Lower lobe of right lung (tissue), 2 donors: ENCODE results near the gene RAD51B. TPM values are rescaled to one million over a fixed set of nuclear protein-coding genes. Genes with fewer than 3 reads are reported as not detected.

Source experiments
- ATAC-seq, 2 donors: fragments of 200-7000 bp; cut with Tn5 transposase; one replicate each; pipeline ENCODE4 v1.9.1; 2020 to 2022; ENCODE audit warnings: mild to moderate bottlenecking in 2 of 2, moderate library complexity in 2 of 2
- DNase-seq: peaks from one replicate; pipeline ENCODE4 v3.0.0-alpha.2; 2020
- H3K27ac ChIP-seq: fragments of 200-600 bp; one replicate; pipeline ENCODE4 v1.8.0; 2022
- H3K27me3 ChIP-seq: fragments of 200-600 bp; one replicate; pipeline ENCODE4 v1.8.0; 2022; ENCODE audit warnings: low read depth
- H3K36me3 ChIP-seq: fragments of 200-600 bp; one replicate; pipeline ENCODE4 v1.8.0; 2022; ENCODE audit warnings: mild to moderate bottlenecking
- H3K4me1 ChIP-seq: fragments of 200-600 bp; one replicate; pipeline ENCODE4 v1.8.0; 2022
- H3K4me3 ChIP-seq: fragments of 200-600 bp; one replicate; pipeline ENCODE4 v1.8.0; 2022; ENCODE audit warnings: mild to moderate bottlenecking
- H3K9me3 ChIP-seq: fragments of 200-600 bp; one replicate; pipeline ENCODE4 v1.8.0; 2022
- CTCF ChIP-seq: fragments of 200-600 bp; IDR thresholded peaks from one replicate; pipeline ENCODE4 v1.8.0; 2022; ENCODE audit warnings: antibody characterized with exemption, mild to moderate bottlenecking
- intact Hi-C: fragments of 100-400 bp; cut with DNase I; formaldehyde crosslinking; loops from one replicate; pipeline ENCODE4 v1.11.0; 2022
- total RNA-seq: library from RNA; stranded (reverse); fragmentation: NEBNext Ultra II Directional; extraction: Animal tissue kit (Norgen Biotek cat#: 25700); gene quantifications from one replicate; pipeline ENCODE4 v1.2.1, GENCODE V29; 2021
- donor health status: DM: no; HTN: yes; CAD: no; lungs with severe emphysema.

RAD51B gene
- total RNA-seq, 1 donor from 2014 or later, result 22.2 TPM

GRCh38 chr14:68562911-68563250, 743.3 kb downstream of the RAD51B start:
- Histone ChIP-seq H3K27me3 (no peaks in the 10 kb centered on the region), H3K9me3 (no peaks in the 10 kb centered on the region), H3K4me1 (peaks cover 48% of the 10 kb centered on the region), H3K4me3 (no peak overlapping the region), H3K36me3 (no peaks in the 10 kb centered on the region), H3K27ac (peak overlapping the region; percentile 73)
- ATAC-seq, result no peak
- intact Hi-C loops, result no loop called here
- DNase-seq, result no peak
- no peak for TF ChIP-seq CTCF

- H3K4me3 ChIP-seq, result no peak overlapping the region
- ATAC-seq (peak; percentile 46 to 74), DNase-seq (no peak)
- H3K4me1 ChIP-seq, result peaks cover 54% of the 10 kb centered on the region
- H3K36me3 ChIP-seq, result no peaks in the 10 kb centered on the region
- peak overlapping the region; percentile 73 for H3K27ac ChIP-seq
- no peaks in the 10 kb centered on the region for H3K27me3 ChIP-seq
- TF ChIP-seq CTCF, result no peak
- intact Hi-C loops, result no loop called here
- no peaks in the 10 kb centered on the region for H3K9me3 ChIP-seq
Measured at GRCh38 chr14:68563251-68564131, 743.9 kb downstream of the RAD51B start.

GRCh38 chr14:68564191-68564825, 744.7 kb downstream of the RAD51B start:
- intact Hi-C loops, result no loop called here
- ATAC-seq, result no peak
- Histone ChIP-seq H3K4me3 (no peak overlapping the region), H3K36me3 (no peaks in the 10 kb centered on the region), H3K9me3 (no peaks in the 10 kb centered on the region), H3K27me3 (no peaks in the 10 kb centered on the region), H3K4me1 (peaks cover 62% of the 10 kb centered on the region), H3K27ac (peak overlapping the region; percentile 73)
- DNase-seq, result no peak
- no peak for TF ChIP-seq CTCF

GRCh38 chr14:68564826-68565759, 745.5 kb downstream of the RAD51B start:
- intact Hi-C loops, result no loop called here
- H3K4me1 ChIP-seq, result peaks cover 70% of the 10 kb centered on the region
- H3K4me3 ChIP-seq, result no peak overlapping the region
- no peak for DNase-seq
- no peaks in the 10 kb centered on the region for H3K36me3 ChIP-seq
- peak; percentile 16 to 38 for ATAC-seq
- no peak for TF ChIP-seq CTCF
- no peaks in the 10 kb centered on the region for H3K9me3 ChIP-seq
- H3K27ac ChIP-seq, result peak overlapping the region; percentile 73
- H3K27me3 ChIP-seq, result no peaks in the 10 kb centered on the region

- H3K27ac ChIP-seq, result peak overlapping the region; percentile 43
- H3K4me3 ChIP-seq, result no peak overlapping the region
- H3K4me1 ChIP-seq, result peaks cover 75% of the 10 kb centered on the region
- no peaks in the 10 kb centered on the region for H3K36me3 ChIP-seq
- intact Hi-C loops, result no loop called here
- DNase-seq (no peak), ATAC-seq (peak in 1 of 2 donors; percentile 28)
- H3K9me3 ChIP-seq, result peaks cover 2% of the 10 kb centered on the region
- no peaks in the 10 kb centered on the region for H3K27me3 ChIP-seq
- TF ChIP-seq CTCF, result no peak
Measured at GRCh38 chr14:68566075-68566474, 746.5 kb downstream of the RAD51B start.
